Measurements from ENCODE around the gene DACT1.

- TF ChIP-seq POLR2A (IDR thresholded peaks at IDR 0.05; ENCODE audit: low read depth, low read length) (no peak), TAF1 (IDR thresholded peaks at IDR 0.05; ENCODE audit: low read depth, low read length) (no peak), POLR2AphosphoS5 (IDR thresholded peaks at IDR 0.05; ENCODE audit: low read depth, low read length) (no peak)
Measured at GRCh38 chr14:58690801-58691516, 53.2 kb downstream of the DACT1 start.
